Activated CD4-positive, alpha-beta T cell treated with anti-CD3 and anti-CD28 coated beads, Interleukin-2, Interleukin-4, amounts not matched to agents 100 ng/mL and 50 ng/mL, durations not matched to agents 16 hours and 8 hours (primary cell): ENCODE measurements around the gene HOXB1.

Source experiments
- DNase-seq: peaks from one replicate; pipeline ENCODE4 v3.0.0-alpha.2; 2020; ENCODE audit warnings: low spot score

Gene HOXB1

DNA sequence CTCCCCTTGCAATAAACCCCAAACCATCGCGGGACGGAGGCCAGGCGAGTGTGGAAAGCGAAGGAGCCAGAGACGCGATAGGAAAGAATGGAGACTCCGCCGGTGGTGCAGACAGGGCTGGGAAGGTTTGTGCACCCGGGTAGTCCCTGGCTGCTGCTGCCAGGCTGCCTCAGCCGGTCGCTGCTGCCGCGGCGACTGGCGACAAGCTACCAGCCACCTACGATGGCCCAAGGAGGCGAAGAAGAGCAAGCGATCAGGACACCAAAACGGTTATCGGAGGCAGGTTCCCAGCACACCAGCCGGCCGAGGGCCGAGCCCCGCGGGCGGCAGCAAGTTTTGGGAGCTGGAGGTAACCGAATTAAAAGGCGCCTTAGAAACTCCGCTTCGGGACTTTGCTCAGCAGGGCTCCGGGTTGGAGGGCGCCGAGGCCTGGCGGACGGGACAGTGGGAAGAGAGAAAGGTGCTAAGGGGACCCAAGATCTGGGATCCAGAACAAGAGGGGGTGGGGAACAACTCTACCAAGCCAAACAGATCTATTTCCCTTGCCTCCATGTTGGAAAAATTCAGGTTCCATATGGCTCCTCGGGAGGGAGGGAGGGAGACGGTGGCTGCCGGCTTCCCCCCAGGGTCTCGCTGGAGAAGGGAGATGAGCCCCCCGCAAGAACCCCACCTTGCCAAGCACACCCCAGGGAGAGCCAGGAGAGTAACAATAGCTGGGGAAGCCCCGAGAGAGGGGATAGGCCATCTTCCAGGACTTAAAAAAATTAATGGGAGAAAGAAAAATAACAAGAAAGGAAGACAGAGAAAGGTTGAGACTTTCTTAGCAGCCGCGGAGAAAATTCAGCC lies 23.8 kb upstream of the HOXB1 start:
- no peak for DNase-seq

DNA sequence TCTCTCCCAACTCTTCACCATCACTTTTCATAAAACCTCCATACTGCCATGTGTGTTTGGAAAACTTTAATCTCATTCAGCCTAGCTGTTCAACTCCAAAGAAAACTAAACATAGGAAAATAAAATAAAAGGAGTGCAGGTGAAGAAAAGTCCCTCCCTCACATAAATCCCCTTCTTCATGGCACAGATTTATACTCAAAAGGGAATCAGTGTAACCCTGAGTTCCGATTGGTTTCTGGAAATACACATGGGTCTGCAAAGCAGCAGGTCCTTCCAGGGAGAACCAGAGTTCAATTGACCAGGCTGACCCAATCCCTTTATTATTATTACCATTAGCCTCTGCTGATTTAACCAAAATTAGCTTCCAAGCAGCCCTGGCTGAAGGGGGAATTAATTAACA lies 23.0 kb upstream of the HOXB1 start:
- DNase-seq = no peak

DNA sequence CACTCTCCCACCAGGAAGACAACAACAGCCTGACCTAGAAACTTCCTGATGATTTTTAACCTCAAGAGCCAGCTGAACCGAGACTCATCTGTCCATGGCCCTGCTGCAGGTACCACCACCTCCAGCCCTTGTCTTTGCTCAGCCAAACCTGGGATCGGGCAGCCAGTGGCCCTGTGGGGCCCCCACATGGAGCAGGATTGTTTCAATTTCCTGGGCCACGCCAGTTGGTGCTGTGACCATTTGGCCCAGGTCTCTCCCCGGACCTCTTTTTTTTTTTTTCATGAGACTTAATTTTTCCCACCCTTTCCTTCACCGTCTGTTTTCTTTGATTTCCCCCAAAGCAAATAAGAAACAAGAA lies 22.4 kb upstream of the HOXB1 start:
- no peak for DNase-seq

DNA sequence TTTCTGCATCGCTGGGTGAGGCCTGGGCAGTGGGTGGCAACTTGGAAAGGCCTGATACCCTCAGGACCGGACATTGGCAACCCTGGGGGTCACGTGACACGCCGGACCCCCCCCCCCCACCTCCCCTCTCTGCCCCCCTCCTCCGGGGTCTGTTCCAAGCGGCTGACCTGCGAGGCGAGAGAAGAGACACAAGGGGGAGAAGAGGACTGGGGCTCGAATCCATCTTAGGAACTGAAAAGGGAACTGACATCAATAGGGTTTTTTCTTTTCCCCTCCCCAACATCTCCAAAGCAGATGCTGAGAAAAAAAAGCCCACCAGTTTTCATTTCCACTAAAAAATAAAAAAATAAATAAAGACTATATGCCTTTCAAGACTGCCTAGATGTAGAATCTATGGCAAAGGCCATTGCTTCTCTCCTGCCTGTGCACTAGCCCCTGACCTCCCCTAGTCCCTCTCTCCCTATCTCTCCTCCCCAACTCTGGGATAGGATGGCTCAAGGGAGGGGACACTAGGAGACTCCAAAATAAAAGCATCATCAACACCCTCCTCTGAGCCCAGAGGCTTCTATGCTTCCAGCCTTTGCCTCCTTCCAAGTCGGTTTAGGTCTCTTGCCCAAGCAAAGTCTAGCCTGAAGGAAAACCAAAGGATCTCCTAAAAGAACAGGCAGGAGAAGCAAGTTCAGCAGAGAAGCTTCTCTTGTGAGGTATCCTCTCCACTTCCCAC lies 21.8 kb upstream of the HOXB1 start:
- no peak for DNase-seq

DNA sequence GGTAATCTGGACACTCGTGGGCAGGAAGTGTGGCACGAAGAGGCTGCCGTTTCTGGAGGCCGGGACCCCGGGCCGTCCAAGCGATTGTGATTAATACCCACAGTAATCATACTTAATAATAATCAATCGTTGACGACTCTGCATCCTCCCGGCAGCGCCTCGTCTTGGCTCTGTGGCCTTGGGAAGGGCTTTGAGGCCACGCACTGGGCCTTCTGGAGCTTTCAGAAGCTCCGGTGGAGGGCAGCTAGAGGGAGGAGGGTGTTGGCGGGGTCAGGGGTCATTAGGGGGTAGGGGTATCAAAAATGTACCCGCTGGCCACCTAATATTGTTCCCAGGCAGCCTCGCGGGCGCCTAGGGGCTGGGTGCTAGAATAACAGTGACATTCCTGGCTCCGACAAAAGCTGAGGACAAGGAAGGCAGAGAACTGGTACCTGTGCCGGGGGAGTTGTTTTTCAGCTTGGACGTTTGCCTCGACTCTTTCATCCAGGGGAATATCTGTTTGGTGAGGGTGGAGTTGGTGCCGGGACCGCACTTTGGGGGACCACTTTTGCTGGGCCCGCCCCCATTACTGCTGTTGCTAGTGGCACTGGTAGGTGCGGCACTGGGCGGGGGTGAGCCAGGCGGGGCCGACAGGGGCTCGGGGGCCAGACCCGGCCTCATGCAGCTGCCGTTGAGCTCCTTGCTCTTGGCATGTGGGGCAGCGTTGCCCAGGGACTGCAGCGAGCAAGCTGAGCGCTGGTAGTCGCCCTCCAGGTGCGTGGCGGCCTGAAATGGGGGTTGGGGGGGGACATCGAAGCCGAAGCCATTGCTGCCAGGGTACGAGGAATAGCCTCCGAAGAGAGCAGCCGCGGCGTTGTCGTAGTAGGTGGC lies 21.0 kb upstream of the HOXB1 start:
- no peak for DNase-seq

DNA sequence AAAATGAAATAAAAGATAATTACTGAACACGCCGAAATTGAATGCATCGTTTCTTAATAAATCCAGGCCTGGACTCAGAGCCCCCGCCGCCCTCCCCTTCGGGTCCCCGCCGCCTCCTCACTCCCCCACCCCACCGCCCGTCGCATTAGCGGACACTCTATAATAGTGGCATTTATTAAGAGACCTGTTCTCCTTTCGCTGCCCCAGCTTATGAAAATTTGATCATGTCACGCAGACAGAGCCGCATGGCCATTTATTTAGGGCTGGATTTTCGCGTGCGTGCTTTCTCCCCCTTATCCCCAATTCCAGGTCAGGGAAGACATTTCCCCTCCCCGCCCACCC lies 20.4 kb upstream of the HOXB1 start:
- DNase-seq = no peak

DNA sequence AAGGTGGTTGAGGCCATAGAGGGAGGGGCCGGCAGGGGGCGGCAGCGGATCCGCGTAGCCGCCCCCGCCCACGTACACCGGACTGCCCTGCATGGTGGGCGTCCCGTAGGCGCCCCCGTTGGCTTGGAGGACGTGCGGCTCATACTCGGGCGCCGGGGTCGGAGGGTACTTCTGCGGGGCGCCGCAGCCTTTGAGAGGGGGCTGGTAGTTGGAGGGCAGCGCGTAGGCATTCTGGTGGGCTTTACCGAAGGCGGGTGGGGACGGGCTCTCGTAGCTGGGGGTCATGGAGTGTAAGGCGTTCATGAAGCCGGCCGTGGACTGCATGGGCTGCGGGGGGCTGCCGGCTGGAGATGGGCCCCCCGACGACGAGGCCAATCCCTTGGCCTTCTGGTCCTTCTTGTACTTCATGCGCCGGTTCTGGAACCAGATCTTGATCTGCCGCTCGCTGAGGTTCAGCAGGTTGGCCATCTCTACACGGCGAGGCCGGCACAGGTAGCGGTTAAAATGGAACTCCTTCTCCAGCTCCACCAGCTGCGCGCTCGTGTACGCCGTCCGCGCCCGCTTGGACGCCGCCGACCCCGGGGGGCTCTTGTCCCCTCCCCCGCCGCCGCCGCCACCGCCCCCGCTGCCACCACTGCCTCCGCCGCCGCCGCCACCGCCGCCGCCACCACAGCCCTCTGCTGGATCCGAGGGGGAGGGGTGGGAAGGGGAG lies 19.8 kb upstream of the HOXB1 start:
- no peak for DNase-seq

DNA sequence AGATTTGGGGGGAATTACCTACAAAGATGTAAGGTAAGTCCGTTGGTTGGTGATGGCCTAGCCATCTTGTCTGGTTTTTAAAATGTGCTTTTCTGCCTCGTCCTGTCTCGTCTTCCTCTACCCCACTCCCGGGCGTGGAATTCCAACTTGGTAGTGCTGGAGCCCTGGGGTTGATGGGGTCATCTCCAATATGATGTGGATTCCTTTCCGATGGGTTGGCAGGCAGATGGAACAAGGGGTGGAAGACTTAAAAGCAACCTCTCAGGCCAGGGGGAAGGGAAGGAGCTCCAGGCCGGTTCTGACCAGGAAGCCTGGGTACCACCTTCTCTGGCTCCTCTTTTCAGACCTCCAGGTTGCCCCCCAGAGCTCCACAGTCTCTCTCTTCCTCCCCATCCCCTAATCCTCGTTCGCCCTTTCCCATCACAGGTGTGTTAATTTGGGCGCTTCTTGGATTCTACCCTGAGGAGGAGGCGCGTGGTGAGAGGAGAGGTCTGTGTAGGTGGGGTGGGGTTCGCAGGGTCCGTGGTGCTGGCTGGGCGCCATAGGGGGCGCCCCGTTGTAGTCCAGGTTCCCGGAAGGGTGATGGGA lies 19.2 kb upstream of the HOXB1 start:
- no peak for DNase-seq

DNA sequence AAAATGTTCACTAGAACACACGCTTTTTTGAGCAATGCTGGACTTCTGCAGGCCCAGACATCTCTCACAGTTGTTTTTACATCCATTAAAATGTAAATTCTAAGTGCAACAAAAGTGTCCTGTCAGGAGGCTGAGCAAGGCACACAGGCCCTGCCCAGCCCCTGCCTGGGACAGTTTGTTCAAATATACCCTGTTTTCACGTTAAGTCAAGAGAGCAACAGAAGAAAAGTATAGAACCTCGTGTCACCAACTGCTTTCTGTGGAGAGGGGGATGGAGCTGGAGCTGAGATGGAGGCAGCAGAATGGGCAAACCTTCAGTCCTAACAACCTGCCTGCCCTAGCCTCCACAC lies 18.4 kb upstream of the HOXB1 start:
- DNase-seq = no peak

DNA sequence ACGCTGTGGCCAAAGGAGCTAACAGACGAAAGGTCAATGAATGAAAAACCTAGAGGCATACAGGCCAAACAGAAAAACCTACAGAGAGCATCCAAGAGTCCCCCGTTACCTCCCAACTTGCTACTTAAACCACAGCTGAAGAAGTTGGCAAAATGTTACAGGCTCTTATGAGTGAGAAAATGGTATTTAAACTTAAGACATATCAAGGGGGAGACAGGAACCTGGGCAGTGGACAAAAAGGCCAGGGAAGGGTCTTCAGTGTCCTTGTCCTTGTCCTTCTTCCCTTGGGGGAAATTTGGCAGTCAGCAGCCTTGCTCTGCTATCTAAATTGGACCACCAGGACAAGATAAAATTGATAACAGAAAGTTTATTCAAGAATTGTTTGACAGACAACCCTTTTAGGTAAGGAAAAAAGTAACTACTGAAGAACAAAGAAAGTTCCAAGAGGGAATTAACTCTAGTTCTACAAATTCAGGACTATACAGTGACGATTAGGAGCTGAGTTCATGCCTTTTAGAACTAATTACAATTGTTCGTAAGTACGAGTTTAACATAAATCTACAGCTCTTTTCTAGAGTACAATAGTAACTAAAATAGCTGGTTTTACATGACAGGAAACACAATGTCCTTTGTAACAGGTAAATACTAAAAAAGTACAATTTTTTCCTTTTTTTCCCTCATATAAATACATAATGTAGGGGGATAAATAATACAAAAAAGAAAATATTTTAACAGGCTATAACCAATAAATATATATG lies 17.9 kb upstream of the HOXB1 start:
- DNase-seq = no peak

DNA sequence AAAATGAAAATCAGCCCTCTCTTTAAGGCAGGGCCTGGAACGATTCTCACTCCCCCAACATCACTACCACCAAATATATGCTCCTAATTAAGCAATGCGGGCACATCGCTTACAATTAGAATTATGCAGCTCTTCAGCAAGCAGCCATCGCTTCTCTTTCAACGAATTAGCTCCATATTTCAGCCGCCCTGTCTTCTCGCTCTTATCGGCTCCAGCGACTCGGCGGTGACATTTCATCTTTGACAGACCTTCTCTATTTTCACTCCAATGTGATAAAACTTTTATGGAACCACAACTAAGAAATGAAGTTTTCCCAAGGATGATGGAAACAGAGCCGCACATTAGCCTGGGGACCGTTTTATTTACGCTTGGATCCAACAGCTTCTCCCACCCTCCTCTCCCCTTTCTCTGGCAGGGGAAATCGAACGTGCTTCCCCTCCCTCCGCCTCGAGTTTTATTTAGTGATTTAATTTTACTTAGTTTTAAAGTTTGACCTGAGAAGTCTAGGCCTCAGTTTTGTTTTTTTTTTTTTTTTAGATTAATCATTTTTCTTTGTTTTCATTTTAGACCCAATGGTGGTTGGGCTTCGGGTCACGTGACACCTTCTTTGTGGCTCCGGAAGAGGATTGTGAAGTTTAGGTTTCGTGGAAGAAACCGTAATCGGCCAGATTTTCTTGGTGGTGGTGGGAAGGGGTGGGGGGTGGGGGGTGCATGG lies 17.2 kb upstream of the HOXB1 start:
- DNase-seq = peak; percentile 49

DNA sequence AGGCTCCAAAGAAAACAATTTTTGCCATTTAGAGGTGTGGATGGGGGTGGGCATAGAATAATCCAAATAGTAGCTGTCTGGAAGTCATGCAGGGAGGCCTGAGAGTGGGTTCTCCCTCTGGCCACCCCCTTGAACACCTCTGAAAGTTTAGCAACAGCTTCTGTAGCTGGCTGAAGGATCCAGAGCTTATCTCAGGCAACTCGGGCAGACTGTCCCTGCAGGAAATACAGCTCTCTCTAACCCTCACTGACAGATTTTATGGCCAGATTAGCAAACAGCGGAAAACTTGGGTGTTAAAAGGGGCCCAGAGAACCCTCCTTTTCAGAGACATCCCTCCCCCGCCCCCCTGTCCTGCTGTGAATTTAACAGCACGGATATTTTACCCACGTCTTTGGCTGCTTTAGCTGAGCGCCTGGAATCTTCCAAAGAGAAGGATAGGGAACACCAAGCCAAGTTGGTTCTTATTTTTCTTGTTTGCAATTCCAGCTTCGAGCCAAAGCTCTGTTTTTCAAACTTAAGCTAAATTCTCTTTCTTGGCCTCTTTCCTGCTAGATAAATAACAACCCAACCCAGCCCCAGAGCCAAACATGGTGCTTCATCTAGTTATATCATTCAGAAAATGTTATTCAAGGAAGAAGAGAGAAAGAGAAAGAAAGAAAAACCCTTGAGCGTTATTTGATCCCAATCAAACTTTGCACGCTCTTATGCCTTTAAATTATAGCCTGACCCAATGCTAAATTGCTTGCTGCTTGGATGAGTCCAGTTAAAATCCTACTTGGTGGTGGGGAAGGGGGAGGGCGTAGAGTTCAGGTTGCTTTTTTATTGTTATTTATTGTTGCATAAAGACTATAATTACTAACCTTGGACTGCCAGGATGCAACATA lies 16.4 kb upstream of the HOXB1 start:
- peak; percentile 25 for DNase-seq

DNA sequence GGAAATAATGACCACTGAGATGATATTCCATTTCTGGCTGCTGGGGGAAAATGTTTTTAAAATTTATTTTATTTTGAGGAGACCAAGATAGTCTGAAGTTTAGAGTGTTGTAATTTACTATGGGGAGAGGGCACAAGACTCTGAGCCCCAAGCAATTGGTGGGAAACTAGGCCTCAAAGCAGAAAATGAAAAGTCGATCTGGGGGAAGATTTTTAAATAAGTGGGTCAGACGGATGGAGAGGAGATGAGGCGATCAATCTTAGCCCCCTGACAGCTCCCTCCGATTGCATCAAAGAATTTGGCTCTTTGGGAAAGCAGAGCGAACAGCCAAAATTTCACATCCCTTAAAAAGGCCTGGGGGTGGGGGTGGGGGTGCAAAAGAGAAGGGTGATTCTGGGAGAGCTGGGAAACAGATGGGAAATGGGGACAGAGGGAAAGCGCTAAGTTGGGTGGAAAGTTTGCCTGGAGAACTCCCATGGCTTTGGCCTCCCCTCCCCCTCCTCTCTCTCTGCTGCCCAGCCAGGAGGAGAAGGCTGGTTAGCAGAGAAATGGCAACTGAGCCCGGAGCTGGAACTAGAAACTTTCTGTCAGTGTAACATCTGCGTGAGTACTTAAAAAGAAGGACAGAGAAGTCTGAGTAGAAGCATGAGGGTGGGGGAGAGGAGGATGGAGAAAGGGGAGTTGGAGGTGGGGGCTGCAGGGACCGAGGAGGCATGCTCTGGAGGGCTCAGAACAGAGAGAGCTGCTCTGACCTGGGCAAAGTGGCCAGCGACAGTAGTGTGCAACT lies 15.5 kb upstream of the HOXB1 start:
- no peak for DNase-seq

DNA sequence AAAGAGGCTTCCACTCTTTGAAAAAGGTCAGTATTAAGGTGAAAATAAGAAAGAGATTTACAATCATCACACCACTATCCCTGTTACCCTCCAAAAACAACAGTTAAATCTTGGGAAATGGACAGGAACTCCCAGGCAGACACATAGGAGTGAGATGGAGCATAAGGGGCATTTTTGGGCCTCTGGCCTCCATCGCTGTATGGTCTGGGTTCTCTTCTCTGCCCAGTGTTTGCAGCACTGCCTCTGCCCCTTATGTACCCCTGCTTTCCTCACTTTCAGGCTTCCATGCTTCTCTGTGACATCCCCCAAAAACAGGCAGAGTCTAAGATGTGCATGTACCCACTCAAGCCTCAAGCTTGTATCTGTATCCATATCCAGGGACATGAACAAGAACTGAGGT lies 14.7 kb upstream of the HOXB1 start:
- DNase-seq = no peak

DNA sequence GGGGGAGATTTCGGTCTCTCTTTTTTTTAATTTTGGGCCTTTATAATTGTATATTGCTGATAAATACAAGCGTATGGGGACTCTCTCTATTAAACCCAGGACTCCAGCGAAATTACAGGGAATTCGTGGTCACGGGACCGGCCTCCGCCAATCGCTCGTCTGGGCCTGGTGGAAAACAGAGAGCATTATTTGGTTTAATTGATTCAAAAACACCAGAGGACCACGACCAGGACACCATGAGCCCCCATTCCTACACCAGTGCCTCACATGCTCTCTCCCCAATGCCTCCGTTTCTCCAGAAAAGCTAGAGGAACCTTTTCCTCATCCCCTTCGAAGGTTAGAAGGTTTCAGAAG lies 14.2 kb upstream of the HOXB1 start, which contains the start of gene HOXB2:
HOXB2 (minus strand) TSS at position 88 of the 354 bp plus-strand sequence. CDS start 198 bp downstream, outside the sequence.
- DNase-seq = no peak

DNA sequence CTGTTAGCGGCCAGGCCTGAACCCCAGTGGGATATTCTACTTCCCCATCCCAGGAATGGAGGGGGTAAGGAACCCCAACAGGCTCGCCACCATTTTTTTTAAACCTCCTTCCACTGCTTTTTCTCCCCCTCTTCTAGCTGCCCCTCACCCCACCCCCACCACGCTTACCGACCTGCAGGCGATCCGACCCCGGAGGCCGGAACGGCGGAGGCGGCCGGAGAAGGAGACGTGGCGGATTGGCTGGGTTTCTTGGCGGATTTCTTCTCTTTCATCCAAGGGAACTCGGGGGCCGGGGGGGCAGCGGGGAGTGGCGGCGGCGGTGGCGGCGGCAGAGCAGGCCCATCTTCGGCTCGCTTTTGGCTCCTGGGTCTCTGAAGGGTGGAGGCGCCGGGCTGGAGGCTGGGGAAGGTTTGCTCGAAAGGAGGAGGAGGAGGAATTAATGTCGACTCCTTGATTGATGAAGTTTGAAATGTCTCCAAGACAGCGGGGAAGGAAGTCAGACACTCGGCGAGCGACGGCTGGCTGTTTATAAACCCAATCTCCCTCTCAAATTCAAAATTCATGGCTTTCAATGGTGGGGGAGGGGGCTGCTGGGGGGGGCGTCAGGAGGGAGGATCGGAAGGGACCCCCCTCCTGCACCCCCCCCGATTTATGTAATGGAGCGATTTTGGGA lies 13.7 kb upstream of the HOXB1 start:
- DNase-seq = peak; percentile 41

DNA sequence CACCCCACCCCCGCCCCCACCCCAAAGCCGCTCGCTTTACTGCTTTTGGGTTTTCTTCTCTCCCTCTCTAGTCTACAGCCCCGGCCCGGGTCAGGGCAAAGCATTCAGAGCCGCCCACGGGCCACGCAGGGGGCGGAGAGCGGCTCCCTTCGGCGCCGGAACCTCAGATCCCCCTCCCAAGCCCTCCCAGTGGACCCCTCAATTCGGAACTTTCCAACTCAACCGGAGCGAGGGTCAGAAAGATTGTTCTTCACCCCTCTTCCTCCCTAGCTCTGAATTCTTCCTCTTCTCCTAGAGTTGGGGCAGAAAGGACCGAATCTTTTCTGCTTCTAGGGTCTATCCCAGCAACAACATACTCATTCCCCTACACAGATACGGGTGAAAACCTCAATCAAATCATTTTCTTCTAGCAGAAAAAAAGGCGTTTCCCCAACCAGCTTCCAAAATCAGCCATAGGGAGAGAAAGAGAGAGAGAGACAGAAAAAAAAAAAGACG lies 13.1 kb upstream of the HOXB1 start:
- DNase-seq = peak; percentile 16
